Activated T-helper 1 cell treated with anti-CD3 and anti-CD28 coated beads, Interleukin-12 subunit alpha, Interleukin-12 subunit beta, Interleukin-2, Interleukin-4 antibody, amounts not matched to agents 30 ng/mL and 10 ng/mL and 1 ng/mL, durations not matched to agents 14 hours and 24 hours and 36 hours (primary cell): ENCODE data around the gene ZNF519. TPM values are rescaled to one million over a fixed set of nuclear protein-coding genes. Genes with fewer than 3 reads are reported as not detected.

ENCODE experiments used
- DNase-seq: peaks from one replicate; pipeline ENCODE4 v3.0.0; 2021; ENCODE audit warnings: low spot score
- H3K27ac Mint-ChIP-seq: one replicate; pipeline ENCODE4 v1.8.0; 2021; ENCODE audit warnings: mild to moderate bottlenecking, mixed read lengths
- H3K27me3 Mint-ChIP-seq: one replicate; pipeline ENCODE4 v1.8.0; 2022; ENCODE audit warnings: mild to moderate bottlenecking, moderate library complexity, mixed read lengths; ENCODE audit not compliant: insufficient read depth
- H3K36me3 Mint-ChIP-seq: one replicate; pipeline ENCODE4 v1.8.0; 2021; ENCODE audit warnings: low read depth, mixed read lengths
- H3K4me1 Mint-ChIP-seq: one replicate; pipeline ENCODE4 v1.8.0; 2021; ENCODE audit warnings: low read depth, mixed read lengths
- H3K4me3 Mint-ChIP-seq: one replicate; pipeline ENCODE4 v1.8.0; 2021; ENCODE audit warnings: mild to moderate bottlenecking, moderate library complexity, mixed read lengths
- H3K9me3 Mint-ChIP-seq: one replicate; pipeline ENCODE4 v1.8.0; 2021; ENCODE audit warnings: mixed read lengths
- intact Hi-C: fragments of 100-400 bp; cut with micrococcal nuclease; formaldehyde crosslinking; loops from one replicate; pipeline ENCODE4 v1.15.1; 2024
- total RNA-seq: library from RNA; stranded (reverse); gene quantifications from 2 replicates; pipeline ENCODE4 v1.2.3, GENCODE V29; 2022

The ZNF519 gene
- total RNA-seq, 1 donor from 2014 or later, result 19.4 TPM

- Mint-ChIP-seq H3K4me1 (peaks cover 11% of the 10 kb centered on the region), H3K36me3 (peaks cover 28% of the 10 kb centered on the region), H3K4me3 (no peak overlapping the region), H3K9me3 (peaks cover 27% of the 10 kb centered on the region), H3K27ac (peak overlapping the region; percentile 60), H3K27me3 (no peaks in the 10 kb centered on the region)
- intact Hi-C loops, result no loop called here
- no peak for DNase-seq
These were observed 31.5 kb downstream of the ZNF519 start for GRCh38 chr18:14100503-14101286.

- Mint-ChIP-seq H3K4me1 (peaks cover 11% of the 10 kb centered on the region), H3K27me3 (no peaks in the 10 kb centered on the region), H3K27ac (no peak overlapping the region), H3K36me3 (peaks cover 18% of the 10 kb centered on the region), H3K9me3 (peaks cover 9% of the 10 kb centered on the region), H3K4me3 (no peak overlapping the region)
- intact Hi-C loops, result no loop called here
- DNase-seq, result no peak
These were observed 33.8 kb downstream of the ZNF519 start for GRCh38 chr18:14098428-14098827.

- peaks cover 11% of the 10 kb centered on the region for H3K4me1 Mint-ChIP-seq
- no peak for DNase-seq
- no peaks in the 10 kb centered on the region for H3K27me3 Mint-ChIP-seq
These were observed 34.5 kb downstream of the ZNF519 start for GRCh38 chr18:14097761-14098160.

GRCh38 chr18:14093307-14093915 is 38.8 kb downstream of the ZNF519 start:
- peaks cover 4% of the 10 kb centered on the region for H3K36me3 Mint-ChIP-seq
- no peaks in the 10 kb centered on the region for H3K9me3 Mint-ChIP-seq
- no peak overlapping the region for H3K27ac Mint-ChIP-seq
- intact Hi-C loops, result no loop called here
- H3K4me3 Mint-ChIP-seq, result no peak overlapping the region
- H3K27me3 Mint-ChIP-seq, result no peaks in the 10 kb centered on the region
- DNase-seq, result no peak
- peaks cover 11% of the 10 kb centered on the region for H3K4me1 Mint-ChIP-seq

More at GRCh38 chr18:14097761-14098160, 34.5 kb downstream of the ZNF519 start:
- H3K9me3 Mint-ChIP-seq, result peaks cover 4% of the 10 kb centered on the region
- H3K4me3 Mint-ChIP-seq, result no peak overlapping the region
- H3K36me3 Mint-ChIP-seq, result peaks cover 15% of the 10 kb centered on the region
- H3K27ac Mint-ChIP-seq, result no peak overlapping the region
- intact Hi-C loops, result no loop called here

- no peak overlapping the region for H3K27ac Mint-ChIP-seq
- H3K36me3 Mint-ChIP-seq, result peaks cover 4% of the 10 kb centered on the region
- no peaks in the 10 kb centered on the region for H3K9me3 Mint-ChIP-seq
- no peak overlapping the region for H3K4me3 Mint-ChIP-seq
- no peaks in the 10 kb centered on the region for H3K27me3 Mint-ChIP-seq
- intact Hi-C loops, result no loop called here
- H3K4me1 Mint-ChIP-seq, result peaks cover 6% of the 10 kb centered on the region
- DNase-seq, result no peak
These were observed 39.5 kb downstream of the ZNF519 start for GRCh38 chr18:14092625-14093306.

GRCh38 chr18:14089781-14090180 is 42.5 kb downstream of the ZNF519 start:
- Mint-ChIP-seq H3K4me3 (no peak overlapping the region), H3K9me3 (no peaks in the 10 kb centered on the region), H3K4me1 (no peaks in the 10 kb centered on the region), H3K27ac (no peak overlapping the region), H3K27me3 (no peaks in the 10 kb centered on the region), H3K36me3 (no peaks in the 10 kb centered on the region)
- intact Hi-C loops, result no loop called here
- no peak for DNase-seq

GRCh38 chr18:14089191-14089590 is 43.0 kb downstream of the ZNF519 start:
- intact Hi-C loops, result no loop called here
- Mint-ChIP-seq H3K27me3 (no peaks in the 10 kb centered on the region), H3K9me3 (no peaks in the 10 kb centered on the region)

GRCh38 chr18:14086458-14087231 is 45.6 kb downstream of the ZNF519 start:
- no peaks in the 10 kb centered on the region for H3K27me3 Mint-ChIP-seq
- H3K36me3 Mint-ChIP-seq, result no peaks in the 10 kb centered on the region
- no peaks in the 10 kb centered on the region for H3K9me3 Mint-ChIP-seq
- no peak overlapping the region for H3K4me3 Mint-ChIP-seq
- no peak overlapping the region for H3K27ac Mint-ChIP-seq
- intact Hi-C loops, result loop anchor here (1.0 kb wide), 2 partner anchors 262 to 273 kb away; partner anchors contain the start of gene MC5R
- no peak for DNase-seq
- H3K4me1 Mint-ChIP-seq, result no peaks in the 10 kb centered on the region

More at GRCh38 chr18:14089191-14089590, 43.0 kb downstream of the ZNF519 start:
- no peak overlapping the region for H3K4me3 Mint-ChIP-seq
- no peaks in the 10 kb centered on the region for H3K36me3 Mint-ChIP-seq
- no peak for DNase-seq
- no peaks in the 10 kb centered on the region for H3K4me1 Mint-ChIP-seq
- H3K27ac Mint-ChIP-seq, result no peak overlapping the region

GRCh38 chr18:14085770-14086457 is 46.3 kb downstream of the ZNF519 start:
- intact Hi-C loops, result loop anchor here (1.0 kb wide), 2 partner anchors 262 to 273 kb away; partner anchors contain the start of gene MC5R
- Mint-ChIP-seq H3K9me3 (no peaks in the 10 kb centered on the region), H3K4me3 (no peak overlapping the region), H3K36me3 (no peaks in the 10 kb centered on the region), H3K27me3 (no peaks in the 10 kb centered on the region), H3K27ac (no peak overlapping the region), H3K4me1 (no peaks in the 10 kb centered on the region)
- no peak for DNase-seq

- H3K27me3 Mint-ChIP-seq, result no peaks in the 10 kb centered on the region
- intact Hi-C loops, result no loop called here
- peaks cover 4% of the 10 kb centered on the region for H3K36me3 Mint-ChIP-seq
- H3K27ac Mint-ChIP-seq, result no peak overlapping the region
- no peaks in the 10 kb centered on the region for H3K9me3 Mint-ChIP-seq
- no peak overlapping the region for H3K4me3 Mint-ChIP-seq
- no peaks in the 10 kb centered on the region for H3K4me1 Mint-ChIP-seq
- no peak for DNase-seq
These were observed 57.0 kb downstream of the ZNF519 start for GRCh38 chr18:14075196-14075595.

- Mint-ChIP-seq H3K4me3 (no peak overlapping the region), H3K27ac (no peak overlapping the region), H3K4me1 (no peaks in the 10 kb centered on the region), H3K9me3 (no peaks in the 10 kb centered on the region), H3K27me3 (no peaks in the 10 kb centered on the region), H3K36me3 (peaks cover 4% of the 10 kb centered on the region)
- intact Hi-C loops, result no loop called here
- DNase-seq, result no peak
These were observed 58.0 kb downstream of the ZNF519 start for GRCh38 chr18:14074187-14074586.

- DNase-seq, result no peak
- Mint-ChIP-seq H3K36me3 (no peaks in the 10 kb centered on the region), H3K9me3 (peaks cover 15% of the 10 kb centered on the region), H3K27me3 (no peaks in the 10 kb centered on the region), H3K27ac (no peak overlapping the region), H3K4me1 (no peaks in the 10 kb centered on the region), H3K4me3 (no peak overlapping the region)
- intact Hi-C loops, result no loop called here
These were observed 78.6 kb downstream of the ZNF519 start for GRCh38 chr18:14053661-14054060.
